ENCODE results near the gene AGT. TPM values are rescaled to one million over a fixed set of nuclear protein-coding genes. Genes with fewer than 3 reads are reported as not detected.
"Not testable (repeated sequence)": the region's sequence is repeated elsewhere in the genome, so short reads cannot be mapped to it uniquely, and the experiment has no call there.

Gene AGT
- total and polyA plus RNA-seq, 4 experiments from 2014 or later = not detected

DNA sequence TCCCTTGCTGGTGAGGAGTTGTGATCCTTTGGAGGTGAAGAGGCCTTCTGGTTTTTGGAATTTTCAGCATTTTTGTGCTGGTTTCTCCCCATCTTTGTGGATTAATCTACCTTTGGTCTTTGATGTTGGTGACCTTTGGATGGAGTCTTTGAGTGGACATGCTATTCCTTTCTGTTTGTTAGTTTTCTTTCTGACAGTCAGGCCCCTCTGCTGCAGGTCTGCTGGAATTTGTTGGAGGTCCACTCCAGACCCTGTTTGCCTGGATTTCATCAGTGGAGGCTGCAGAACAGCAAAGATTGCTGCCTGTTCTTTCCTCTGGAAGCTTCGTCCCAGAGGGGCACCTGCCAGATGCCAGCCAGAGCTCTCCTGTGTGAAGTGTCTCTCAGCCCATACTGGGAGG lies 55.8 kb downstream of the AGT start:
- H3K9me3 Mint-ChIP-seq; DNase-seq; intact Hi-C loops (cut with micrococcal nuclease); POLR2A ChIA-PET (ENCODE audit: partially characterized antibody); H3K27me3 ChIP-seq (ENCODE audit: insufficient read depth, low read length); H3K4me3 ChIP-seq (ENCODE audit: low read length in 2 of 2); H3K4me3 Mint-ChIP-seq; H3K27me3 Mint-ChIP-seq; H3K9me3 ChIP-seq (ENCODE audit: control insufficient read depth in 1 of 2, low read length in 2 of 2); H3K4me1 ChIP-seq (ENCODE audit: insufficient read depth, low read length); H3K27ac ChIP-seq (ENCODE audit: low read depth, low read length): not testable (repeated sequence)
- Mint-ChIP-seq H3K27ac (peak overlapping the region in 1 of 7 donors; percentile 6), H3K36me3 (peaks cover 36 to 37% of the 10 kb centered on the region in 2 donors), H3K4me1 (peaks cover 34 to 50% (median 38%) of the 10 kb centered on the region in 4 donors)
- peaks cover 27% of the 10 kb centered on the region for H3K36me3 ChIP-seq (ENCODE audit: insufficient read depth, low read length)
- CTCF ChIA-PET (ENCODE audit: partially characterized antibody) = interaction anchor here (1.3 kb wide), 1 partner anchor 8 kb away, joined by 3 read pairs; no protein-coding TSS in a partner anchor

DNA sequence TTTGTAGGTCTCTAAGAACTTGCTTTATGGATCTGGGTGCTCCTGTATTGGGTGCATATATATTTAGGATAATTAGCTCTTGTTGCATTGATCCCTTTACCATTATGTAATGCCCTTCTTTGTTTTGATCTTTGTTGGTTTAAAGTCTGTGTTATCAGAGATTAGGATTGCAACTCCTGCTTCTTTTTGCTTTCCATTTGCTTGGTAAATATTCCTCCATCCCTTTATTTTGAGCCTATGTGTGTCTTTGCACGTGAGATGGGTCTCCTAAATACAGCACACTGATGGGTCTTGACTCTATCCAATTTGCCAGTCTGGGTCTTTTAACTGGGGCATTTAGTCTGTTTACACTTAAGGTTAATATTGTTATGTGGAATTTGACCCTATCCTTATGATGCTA lies 57.2 kb downstream of the AGT start:
- intact Hi-C loops (cut with micrococcal nuclease); H3K9me3 Mint-ChIP-seq; POLR2A ChIA-PET (ENCODE audit: partially characterized antibody); H3K27me3 Mint-ChIP-seq; H3K9me3 ChIP-seq (ENCODE audit: control insufficient read depth in 1 of 2, low read length in 2 of 2); H3K4me1 ChIP-seq (ENCODE audit: insufficient read depth, low read length); DNase-seq; H3K4me3 Mint-ChIP-seq; H3K4me3 ChIP-seq (ENCODE audit: low read length in 2 of 2); H3K27ac ChIP-seq (ENCODE audit: low read depth, low read length); H3K27me3 ChIP-seq (ENCODE audit: insufficient read depth, low read length): not testable (repeated sequence)
- CTCF ChIA-PET (ENCODE audit: partially characterized antibody) = interaction anchor here (1.3 kb wide), 1 partner anchor 10 kb away, joined by 3 read pairs; no protein-coding TSS in a partner anchor
- peaks cover 34 to 57% (median 44%) of the 10 kb centered on the region in 4 donors for H3K4me1 Mint-ChIP-seq
- H3K36me3 Mint-ChIP-seq = peaks cover 26 to 38% of the 10 kb centered on the region in 2 donors
- peak overlapping the region in 2 of 7 donors; percentile 25 to 62 for H3K27ac Mint-ChIP-seq
- H3K36me3 ChIP-seq (ENCODE audit: insufficient read depth, low read length) = peaks cover 14% of the 10 kb centered on the region

Other genes with a start within 250 kb of the AGT start
- 10 to 100 TPM; 41.5 to 44.6 TPM for gene COG2, start 71.6 kb downstream of the AGT start, total RNA-seq
- 10 to 100 TPM; 28.8 to 30.7 TPM for gene COG2, start 71.6 kb downstream of the AGT start, polyA plus RNA-seq
- not detected for gene CAPN9, start 33.3 kb upstream of the AGT start, total RNA-seq
- under 1 TPM in 1 of 2 donors, not detected in 1; 0.24 TPM for gene CAPN9, start 33.3 kb upstream of the AGT start, polyA plus RNA-seq
- 1 to 10 TPM; 4.2 to 4.4 TPM for gene C1orf198, start 154.4 kb upstream of the AGT start, total RNA-seq
- 1 to 10 TPM; 4.8 to 5.0 TPM for gene C1orf198, start 154.4 kb upstream of the AGT start, polyA plus RNA-seq

Data from CD4-positive, alpha-beta memory T cell (primary cell).